IMR-90 (cell line): ENCODE measurements around the gene PIK3R4. TPM values are rescaled to one million over a fixed set of nuclear protein-coding genes. Genes with fewer than 3 reads are reported as not detected.

Experiments
- ATAC-seq: fragments of 200-7000 bp; cut with Tn5 transposase; 2 replicates; pipeline ENCODE4 v1.9.1; 2020; ENCODE audit warnings: low read depth, mild to moderate bottlenecking, moderate library complexity
- BruUV-seq: library from RNA; stranded (reverse); fragments of 400-500 nt; replicated peaks from 2 replicates; lab custom pipeline; 2021; lab: Mats Ljungman, UMichigan
- CTCF ChIA-PET: fragments of 300-600 bp; formaldehyde crosslinking; extraction: SDS; loops from one replicate; lab custom pipeline; 2021; ENCODE audit warnings: antibody characterized with exemption; lab: Yijun Ruan, JAX
- POLR2A ChIA-PET: fragments of 300-600 bp; sonication (Branson Sonifier 250); formaldehyde crosslinking; loops from one replicate; lab custom pipeline; 2022; ENCODE audit warnings: antibody characterized with exemption; ENCODE audit not compliant: unreplicated experiment; lab: Charles Lee
- DNase-seq: peaks from one replicate; pipeline ENCODE4 v3.0.0; 2013
- H2AFZ ChIP-seq: replicated peaks from 2 replicates; pipeline ENCODE3; 2013; ENCODE audit warnings: low read length, mild to moderate bottlenecking; ENCODE audit not compliant: poor library complexity
- H2AK5ac ChIP-seq: 2 replicates; pipeline ENCODE4 v1.6.1; 2013; ENCODE audit warnings: low read depth, low read length, inconsistent platforms
- H2AK9ac ChIP-seq: replicated peaks from 2 replicates; pipeline ENCODE3; 2013; ENCODE audit warnings: mild to moderate bottlenecking, low read depth, low read length, moderate library complexity; ENCODE audit not compliant: poor library complexity
- H2BK120ac ChIP-seq: 2 replicates; pipeline ENCODE4 v1.6.1; 2013; ENCODE audit warnings: low read depth, low read length, inconsistent platforms
- H2BK15ac ChIP-seq: 3 replicates; pipeline ENCODE4 v1.6.1; 2013; ENCODE audit warnings: low read depth, low read length, inconsistent platforms
- H2BK20ac ChIP-seq: 2 replicates; pipeline ENCODE4 v1.6.1; 2013; ENCODE audit warnings: low read depth, mild to moderate bottlenecking, inconsistent platforms, low read length, moderate library complexity
- H2BK5ac ChIP-seq: 2 replicates; pipeline ENCODE4 v1.6.1; 2013; ENCODE audit warnings: mild to moderate bottlenecking, low read depth, low read length, inconsistent platforms; ENCODE audit not compliant: poor library complexity, severe bottlenecking
- H3K14ac ChIP-seq: replicated peaks from 2 replicates; pipeline ENCODE4 v1.6.1; 2013; ENCODE audit warnings: low read depth, low read length, inconsistent platforms
- H3K18ac ChIP-seq: 2 replicates; pipeline ENCODE4 v1.6.1; 2013; ENCODE audit warnings: low read depth, low read length, control low read depth
- H3K23ac ChIP-seq: 2 replicates; pipeline ENCODE4 v1.6.1; 2013; ENCODE audit warnings: low read depth, low read length, inconsistent platforms
- H3K27ac ChIP-seq: 2 replicates; pipeline ENCODE4 v1.5.1; 2013; ENCODE audit warnings: mild to moderate bottlenecking, control low read depth, low read length; ENCODE audit not compliant: insufficient read depth
- H3K27me3 ChIP-seq: 2 replicates; pipeline ENCODE4 v1.6.1; 2013; ENCODE audit warnings: low read length; ENCODE audit not compliant: control insufficient read depth, insufficient read depth
- H3K36me3 ChIP-seq: 2 replicates; pipeline ENCODE4 v1.6.1; 2013; ENCODE audit warnings: low read length, mixed read lengths; ENCODE audit not compliant: control insufficient read depth, insufficient read depth
- H3K4ac ChIP-seq: 2 replicates; pipeline ENCODE4 v1.6.1; 2013; ENCODE audit warnings: low read depth, low read length, inconsistent platforms
- H3K4me1 ChIP-seq: 2 replicates; pipeline ENCODE4 v1.6.1; 2013; ENCODE audit warnings: low read length, mixed read lengths; ENCODE audit not compliant: control insufficient read depth, insufficient read depth
- H3K4me2 ChIP-seq: 2 replicates; pipeline ENCODE4 v1.6.1; 2013; ENCODE audit warnings: low read depth, mild to moderate bottlenecking, control low read depth, low read length, moderate library complexity
- H3K4me3 ChIP-seq: 2 replicates; pipeline ENCODE4 v1.5.1; 2013; ENCODE audit warnings: low read depth, mild to moderate bottlenecking, control low read depth, low read length, moderate library complexity; ENCODE audit not compliant: insufficient read depth
- H3K56ac ChIP-seq: 2 replicates; pipeline ENCODE4 v1.6.1; 2013; ENCODE audit warnings: low read length, inconsistent platforms; ENCODE audit not compliant: insufficient read depth; ENCODE audit errors: extremely low read depth
- H3K79me1 ChIP-seq, 2 experiments: 2 replicates each; pipeline ENCODE4 v1.6.1; 2013; ENCODE audit warnings: low read length in 2 of 2, inconsistent platforms in 1 of 2, low read depth in 1 of 2
- H3K9ac ChIP-seq: 2 replicates; pipeline ENCODE4 v1.6.1; 2013; ENCODE audit warnings: low read depth, low read length, control low read depth
- H3K9me1 ChIP-seq: 2 replicates; pipeline ENCODE4 v1.6.1; 2013; ENCODE audit warnings: low read length, inconsistent platforms; ENCODE audit not compliant: insufficient read depth
- H3K9me3 ChIP-seq: 2 replicates; pipeline ENCODE4 v1.6.1; 2013; ENCODE audit warnings: low read length; ENCODE audit not compliant: control insufficient read depth, insufficient read depth
- H4K20me1 ChIP-seq: 2 replicates; pipeline ENCODE4 v1.6.1; 2013; ENCODE audit warnings: low read length, inconsistent platforms; ENCODE audit not compliant: insufficient read depth
- H4K5ac ChIP-seq: 2 replicates; pipeline ENCODE4 v1.6.1; 2013; ENCODE audit warnings: mild to moderate bottlenecking, low read depth, low read length, control low read depth
- H4K8ac ChIP-seq, 2 experiments: 2 replicates each; pipeline ENCODE4 v1.6.1; 2013; ENCODE audit warnings: low read depth in 2 of 2, low read length in 2 of 2, control low read depth in 1 of 2, inconsistent platforms in 1 of 2
- H4K91ac ChIP-seq: 2 replicates; pipeline ENCODE4 v1.6.1; 2013; ENCODE audit warnings: low read depth, low read length, inconsistent platforms; ENCODE audit not compliant: insufficient read depth
- BHLHE40 ChIP-seq: fragments of 150-350 bp; IDR thresholded peaks from 2 replicates; pipeline ENCODE4 v1.6.1; 2016; ENCODE audit warnings: mild to moderate bottlenecking, low read depth, low read length
- CHD1 ChIP-seq: IDR thresholded peaks from 2 replicates; pipeline ENCODE4 v1.6.1; 2012; ENCODE audit warnings: low read depth, low read length, improper control_type of control experiment
- MAFK ChIP-seq: IDR thresholded peaks from 2 replicates; pipeline ENCODE4 v1.6.1; 2012; ENCODE audit warnings: low read depth, low read length, improper control_type of control experiment
- MAZ ChIP-seq: IDR thresholded peaks from 2 replicates; pipeline ENCODE4 v1.6.1; 2012; ENCODE audit warnings: low read depth, mild to moderate bottlenecking, low read length, improper control_type of control experiment, moderate library complexity, borderline replicate concordance
- MXI1 ChIP-seq: IDR thresholded peaks from 2 replicates; pipeline ENCODE4 v1.6.1; 2012; ENCODE audit warnings: low read depth, mild to moderate bottlenecking, low read length, moderate library complexity, borderline replicate concordance
- NFE2L2 ChIP-seq: fragments of 150-350 bp; IDR thresholded peaks from 2 replicates; pipeline ENCODE4 v1.6.1; 2016; ENCODE audit warnings: low read depth, mild to moderate bottlenecking, low read length
- POLR2A ChIP-seq: IDR thresholded peaks from 2 replicates; pipeline ENCODE4 v1.6.1; 2012; ENCODE audit warnings: mild to moderate bottlenecking, low read depth, low read length
- RAD21 ChIP-seq: IDR thresholded peaks from 2 replicates; pipeline ENCODE4 v1.6.1; 2012; ENCODE audit warnings: low read length, improper control_type of control experiment
- RCOR1 ChIP-seq: IDR thresholded peaks from 2 replicates; pipeline ENCODE4 v1.6.1; 2012; ENCODE audit warnings: mild to moderate bottlenecking, low read length, improper control_type of control experiment; ENCODE audit not compliant: insufficient replicate concordance
- RFX5 ChIP-seq: IDR thresholded peaks from 2 replicates; pipeline ENCODE4 v1.8.0; 2012; ENCODE audit warnings: low read depth, mild to moderate bottlenecking, low read length, moderate library complexity
- SMC3 ChIP-seq: fragments of 150-350 bp; IDR thresholded peaks from 2 replicates; pipeline ENCODE4 v1.6.1; 2016; ENCODE audit warnings: low read depth, mild to moderate bottlenecking, antibody characterized with exemption, low read length, moderate library complexity
- dilution Hi-C: fragments of 300-500 bp; cut with HindIII; formaldehyde crosslinking; loops from one replicate; pipeline ENCODE4 v1.14.3; 2018; ENCODE audit warnings: low sequenced_read_pairs; ENCODE audit not compliant: unreplicated experiment
- in situ Hi-C: fragments of 300-500 bp; cut with MboI; formaldehyde crosslinking; loops from 3 replicates; pipeline ENCODE4 v1.14.3; 2019; ENCODE audit warnings: low sequenced_read_pairs, inconsistent platforms, mixed read lengths
- intact Hi-C: fragments of 100-400 bp; cut with micrococcal nuclease; formaldehyde crosslinking; loops from 2 replicates; pipeline ENCODE4 v1.10.0; 2022
- polyA plus RNA-seq, 3 experiments: library from polyadenylated mRNA; depleted of rRNA; stranded (reverse); fragments of >200 nt; gene quantifications; 2 replicates each; pipeline ENCODE4 v1.2.3, GENCODE V29; 2012; ENCODE audit warnings: low replicate concordance in 1 of 3
- total RNA-seq: library from RNA; depleted of rRNA; stranded (reverse); fragments of >200 nt; gene quantifications from 2 replicates; pipeline ENCODE4 v1.2.3, GENCODE V29; 2012
- TF ChIP-seq, protein P1 (sequence below): fragments of 150-350 bp; IDR thresholded peaks from 2 replicates; pipeline ENCODE4 v1.6.1; 2017; ENCODE audit warnings: mild to moderate bottlenecking, antibody characterized with exemption, low read length, low read depth
- TF ChIP-seq, protein P2 (sequence below): fragments of 150-350 bp; IDR thresholded peaks from 2 replicates; pipeline ENCODE4 v1.6.1; 2016; ENCODE audit warnings: low read depth, mild to moderate bottlenecking, low read length, moderate library complexity, borderline replicate concordance

PIK3R4 gene
- total and polyA plus RNA-seq, 2 of the 4 experiments (the other 2 are of a cell fraction), result 19.7 to 27.2 TPM

DNA sequence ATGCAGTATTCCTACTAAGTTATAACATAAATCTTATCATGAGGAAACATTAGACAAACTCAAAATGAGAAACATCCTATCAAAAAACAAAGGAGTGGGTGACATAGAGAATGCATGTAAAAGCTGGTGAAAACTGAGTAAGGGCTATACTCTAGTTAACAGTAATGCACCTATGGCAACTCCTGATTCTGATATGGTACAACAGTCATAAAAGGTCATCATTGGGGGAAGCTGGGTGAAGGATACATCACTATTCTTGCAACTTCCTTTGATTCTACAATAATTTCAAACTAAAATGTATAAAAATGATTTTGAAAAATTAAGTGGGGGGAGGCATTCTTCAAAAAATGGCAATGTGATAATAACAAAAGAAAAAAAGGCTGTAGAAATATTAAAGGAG, 6.8 kb downstream of the PIK3R4 start:
- TF ChIP-seq CHD1 (no peak), RFX5 (no peak), MXI1 (no peak), POLR2A (no peak), BHLHE40 (no peak), SMC3 (no peak), RCOR1 (no peak), NFE2L2 (no peak), RAD21 (no peak), MAFK (no peak), MAZ (no peak)
- TF ChIP-seq, protein P1, sequence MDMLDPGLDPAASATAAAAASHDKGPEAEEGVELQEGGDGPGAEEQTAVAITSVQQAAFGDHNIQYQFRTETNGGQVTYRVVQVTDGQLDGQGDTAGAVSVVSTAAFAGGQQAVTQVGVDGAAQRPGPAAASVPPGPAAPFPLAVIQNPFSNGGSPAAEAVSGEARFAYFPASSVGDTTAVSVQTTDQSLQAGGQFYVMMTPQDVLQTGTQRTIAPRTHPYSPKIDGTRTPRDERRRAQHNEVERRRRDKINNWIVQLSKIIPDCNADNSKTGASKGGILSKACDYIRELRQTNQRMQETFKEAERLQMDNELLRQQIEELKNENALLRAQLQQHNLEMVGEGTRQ, result no peak
- TF ChIP-seq, protein P2, sequence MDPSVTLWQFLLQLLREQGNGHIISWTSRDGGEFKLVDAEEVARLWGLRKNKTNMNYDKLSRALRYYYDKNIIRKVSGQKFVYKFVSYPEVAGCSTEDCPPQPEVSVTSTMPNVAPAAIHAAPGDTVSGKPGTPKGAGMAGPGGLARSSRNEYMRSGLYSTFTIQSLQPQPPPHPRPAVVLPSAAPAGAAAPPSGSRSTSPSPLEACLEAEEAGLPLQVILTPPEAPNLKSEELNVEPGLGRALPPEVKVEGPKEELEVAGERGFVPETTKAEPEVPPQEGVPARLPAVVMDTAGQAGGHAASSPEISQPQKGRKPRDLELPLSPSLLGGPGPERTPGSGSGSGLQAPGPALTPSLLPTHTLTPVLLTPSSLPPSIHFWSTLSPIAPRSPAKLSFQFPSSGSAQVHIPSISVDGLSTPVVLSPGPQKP, result no peak
- no peak overlapping the region for H4K8ac ChIP-seq
- H3K79me1 ChIP-seq, result peaks cover 16 to 31% of the 10 kb centered on the region in 2 experiments; a peak in 3 of 4 replicates
- H3K27me3 ChIP-seq, result no peaks in the 10 kb centered on the region
- H3K27ac ChIP-seq, result no peak overlapping the region
- H3K4me1 ChIP-seq, result no peaks in the 10 kb centered on the region
- H3K56ac ChIP-seq, result no peak overlapping the region
- H4K91ac ChIP-seq, result no peak overlapping the region
- in situ Hi-C loops (loop anchor here (25.0 kb wide), 2 partner anchors 247 to 747 kb away; no protein-coding TSS in a partner anchor), dilution Hi-C loops (no loop called here), intact Hi-C loops (loop anchor here (10.0 kb wide), 2 partner anchors 55 to 255 kb away; no protein-coding TSS in a partner anchor)
- peaks cover 5% of the 10 kb centered on the region for H3K36me3 ChIP-seq
- no peak for DNase-seq
- H2BK15ac ChIP-seq, result no peak overlapping the region
- ChIA-PET POLR2A (no interaction called here), CTCF (no interaction called here)
- no TSS peak for BruUV-seq
- H3K14ac ChIP-seq, result no peak overlapping the region
- H3K4me3 ChIP-seq, result no peak overlapping the region
- no peak overlapping the region for H3K9ac ChIP-seq
- no peak overlapping the region for H3K4me2 ChIP-seq
- H4K20me1 ChIP-seq, result 0 out of 2 replicates have a peak, but pooled peaks cover 3% of the 10 kb centered on the region
- no peak overlapping the region for H4K5ac ChIP-seq
- H2BK120ac ChIP-seq, result no peak overlapping the region
- no peak overlapping the region for H2AK9ac ChIP-seq
- no peak overlapping the region for H3K23ac ChIP-seq
- H2BK5ac ChIP-seq, result no peak overlapping the region
- no peak overlapping the region for H3K4ac ChIP-seq
- no peak for ATAC-seq
- no peak overlapping the region for H3K18ac ChIP-seq
- peaks cover 6% of the 10 kb centered on the region for H3K9me1 ChIP-seq
- H3K9me3 ChIP-seq, result no peaks in the 10 kb centered on the region
- no peak overlapping the region for H2AFZ ChIP-seq
- no peak overlapping the region for H2AK5ac ChIP-seq
- no peak overlapping the region for H2BK20ac ChIP-seq
